B cell (primary cell): ENCODE data around the gene RFC4.

Experiments used
- CTCF ChIP-seq: fragments of 200-600 bp; IDR thresholded peaks from one replicate; pipeline ENCODE4 v1.8.0; 2022; ENCODE audit warnings: antibody characterized with exemption, mild to moderate bottlenecking
- EZH2 ChIP-seq: IDR thresholded peaks from 2 replicates; pipeline ENCODE4 v1.6.1; 2012; ENCODE audit warnings: borderline replicate concordance, low read depth, mild to moderate bottlenecking, moderate library complexity, low read length; ENCODE audit not compliant: insufficient read depth, poor library complexity, severe bottlenecking

GRCh38 chr3:186825294-186825821 lies 19.1 kb upstream of the RFC4 start:
- TF ChIP-seq CTCF (no peak), EZH2 (no peak)
